Naive thymus-derived CD4-positive, alpha-beta T cell (primary cell): ENCODE results near the gene IL21R. TPM values are rescaled to one million over a fixed set of nuclear protein-coding genes. Genes with fewer than 3 reads are reported as not detected.

Experiments
- ATAC-seq: fragments of 150-1000 bp; cut with Tn5 transposase; 2 replicates; pipeline ENCODE4 v1.10.0; 2021; ENCODE audit warnings: mild to moderate bottlenecking, moderate library complexity
- CTCF ChIA-PET: fragments of 350-600 bp; sonication (Branson Sonifier 250); formaldehyde crosslinking; loops from one replicate; lab custom pipeline; 2021; ENCODE audit warnings: antibody characterized with exemption; lab: Charles Lee
- POLR2A ChIA-PET: fragments of 350-600 bp; sonication (Branson Sonifier 250); formaldehyde crosslinking; loops from one replicate; lab custom pipeline; 2021; ENCODE audit warnings: antibody characterized with exemption, inconsistent platforms; lab: Charles Lee
- DNase-seq, 9 donors: peaks; one replicate each; pipeline versions ENCODE4 v3.0.0 to v3.0.0-alpha.2; 2020 to 2022; ENCODE audit warnings: mixed read lengths in 1 of 9
- H3K27ac ChIP-seq: one replicate; pipeline ENCODE4 v1.7.0; 2013; ENCODE audit warnings: mild to moderate bottlenecking, low read depth, low read length, moderate library complexity
- H3K27me3 ChIP-seq, 2 donors: one replicate each; pipeline ENCODE4 v1.7.0; 2013; ENCODE audit warnings: low read length in 2 of 2, mild to moderate bottlenecking in 2 of 2, moderate library complexity in 2 of 2; ENCODE audit not compliant: control insufficient read depth in 2 of 2, insufficient read depth in 2 of 2
- H3K36me3 ChIP-seq, 3 experiments: 1 replicate in 2 of 3; 2 replicates in 1 of 3; pipeline ENCODE4 v1.7.0; 2013; ENCODE audit warnings: low read length in 3 of 3, mild to moderate bottlenecking in 3 of 3, moderate library complexity in 1 of 3; ENCODE audit not compliant: insufficient read depth in 3 of 3, control insufficient read depth in 2 of 3
- H3K4me1 ChIP-seq, 2 donors: one replicate each; pipeline ENCODE4 v1.7.0; 2013; ENCODE audit warnings: low read length in 2 of 2, mild to moderate bottlenecking in 2 of 2, moderate library complexity in 1 of 2; ENCODE audit not compliant: control insufficient read depth in 2 of 2, insufficient read depth in 2 of 2
- H3K4me3 ChIP-seq: 2 replicates; pipeline ENCODE4 v1.7.0; 2013; ENCODE audit warnings: mild to moderate bottlenecking, low read length
- H3K9me3 ChIP-seq, 3 experiments: 1 replicate in 2 of 3; 2 replicates in 1 of 3; pipeline ENCODE4 v1.7.0; 2013; ENCODE audit warnings: low read length in 3 of 3; ENCODE audit not compliant: control insufficient read depth in 2 of 3
- H3K27ac Mint-ChIP-seq, 9 donors: one replicate each; pipeline ENCODE4 v1.8.0; 2020 to 2022; ENCODE audit warnings: mixed read lengths in 9 of 9, mild to moderate bottlenecking in 8 of 9, moderate library complexity in 5 of 9, inconsistent platforms in 2 of 9
- H3K27me3 Mint-ChIP-seq, 5 donors: one replicate each; pipeline ENCODE4 v1.8.0; 2021 to 2022; ENCODE audit warnings: mixed read lengths in 5 of 5, mild to moderate bottlenecking in 1 of 5
- H3K36me3 Mint-ChIP-seq, 5 donors: one replicate each; pipeline ENCODE4 v1.8.0; 2020 to 2022; ENCODE audit warnings: mixed read lengths in 5 of 5, mild to moderate bottlenecking in 3 of 5, inconsistent platforms in 1 of 5
- H3K4me1 Mint-ChIP-seq, 7 donors: one replicate each; pipeline ENCODE4 v1.8.0; 2020 to 2022; ENCODE audit warnings: mixed read lengths in 7 of 7, mild to moderate bottlenecking in 3 of 7, inconsistent platforms in 1 of 7
- H3K4me3 Mint-ChIP-seq, 10 donors: one replicate each; pipeline ENCODE4 v1.8.0; 2020 to 2022; ENCODE audit warnings: mild to moderate bottlenecking in 10 of 10, mixed read lengths in 10 of 10, moderate library complexity in 6 of 10, inconsistent platforms in 2 of 10
- H3K9me3 Mint-ChIP-seq, 11 donors: one replicate each; pipeline ENCODE4 v1.8.0; 2020 to 2022; ENCODE audit warnings: mixed read lengths in 11 of 11, mild to moderate bottlenecking in 4 of 11, inconsistent platforms in 1 of 11, moderate library complexity in 1 of 11
- intact Hi-C, 2 donors: fragments of 100-400 bp; cut with micrococcal nuclease; formaldehyde crosslinking; loops; one replicate each; pipeline ENCODE4 v1.15.1; 2023
- polyA plus RNA-seq, 2 donors: library from polyadenylated mRNA; unstranded; fragments of 300-500 nt; fragmentation: Illumina TruSeq; gene quantifications; one replicate each; pipeline ENCODE4 v1.2.3, GENCODE V29; 2021
- total RNA-seq, 6 experiments: library from RNA in 5 of 6; stranded (reverse) in 5 of 6; gene quantifications; 1 replicate in 5 of 6; 2 replicates in 1 of 6; pipeline ENCODE4 v1.2.3 and lab custom pipeline; 2021 to 2026

IL21R gene
- total and polyA plus RNA-seq, 7 experiments from 2014 or later, result 24.6 to 52.1 (median 37.1) TPM

- no peaks in the 10 kb centered on the region for H3K9me3 ChIP-seq
- ChIA-PET POLR2A (interaction anchor here (0.6 to 8.6 kb wide), 18 partner anchors 10 to 166 kb away, joined by 3 to 63 read pairs (median 5); no protein-coding TSS in a partner anchor), CTCF (interaction anchor here (0.7 to 0.9 kb wide), 3 partner anchors 26 to 141 kb away, joined by 3 read pairs; no protein-coding TSS in a partner anchor)
- H3K9me3 Mint-ChIP-seq, result peaks cover 0 to 4% (median 0%) of the 10 kb centered on the region in 11 donors
- no peak overlapping the region for H3K27ac ChIP-seq
- DNase-seq, result no peak
- H3K27me3 ChIP-seq, result no peaks in the 10 kb centered on the region
- ATAC-seq, result no peak
- peaks cover 13 to 66% (median 60%) of the 10 kb centered on the region in 7 donors for H3K4me1 Mint-ChIP-seq
- intact Hi-C loops, result no loop called here
- peaks cover 28 to 34% of the 10 kb centered on the region in 2 donors for H3K4me1 ChIP-seq
- peak overlapping the region; percentile 47 to 99 (median 96) for H3K4me3 Mint-ChIP-seq
- H3K27ac Mint-ChIP-seq, result peak overlapping the region; percentile 45 to 98 (median 97)
- H3K27me3 Mint-ChIP-seq, result no peaks in the 10 kb centered on the region
- H3K36me3 Mint-ChIP-seq, result peaks cover 0 to 15% (median 3%) of the 10 kb centered on the region in 5 donors
- H3K4me3 ChIP-seq, result no peak overlapping the region
- H3K36me3 ChIP-seq, result peaks cover 0 to 6% (median 0%) of the 10 kb centered on the region in 3 experiments
These were observed 988 bp upstream of the IL21R start for GRCh38 chr16:27400751-27401620.

- Histone ChIP-seq H3K27me3 (no peaks in the 10 kb centered on the region), H3K36me3 (peaks cover 0 to 6% (median 0%) of the 10 kb centered on the region in 3 experiments), H3K27ac (peak overlapping the region; percentile 91), H3K4me3 (peak overlapping the region; percentile 88), H3K9me3 (no peaks in the 10 kb centered on the region), H3K4me1 (peaks cover 44 to 50% of the 10 kb centered on the region in 2 donors)
- H3K36me3 Mint-ChIP-seq, result peaks cover 0 to 23% (median 7%) of the 10 kb centered on the region in 5 donors
- intact Hi-C loops, result loop anchor here (1.0 to 2.0 kb wide), 12 partner anchors 11 to 199 kb away; partner anchors contain the start of gene KDM8 (in 1 of the 2)
- peaks cover 29 to 81% (median 76%) of the 10 kb centered on the region in 7 donors for H3K4me1 Mint-ChIP-seq
- H3K27ac Mint-ChIP-seq, result peak overlapping the region; percentile 89 to 99 (median 98)
- no peaks in the 10 kb centered on the region for H3K27me3 Mint-ChIP-seq
- H3K4me3 Mint-ChIP-seq, result peak overlapping the region; percentile 76 to 99 (median 98)
- ATAC-seq (no peak), DNase-seq (peak in 1 of 9 donors; percentile 31)
- POLR2A ChIA-PET, result interaction anchor here (0.9 to 8.6 kb wide), 15 partner anchors 8 to 231 kb away, joined by 3 to 63 read pairs (median 7); no protein-coding TSS in a partner anchor
- CTCF ChIA-PET, result interaction anchor here (0.8 to 0.9 kb wide), 3 partner anchors 11 to 257 kb away, joined by 3 to 5 read pairs (median 3); no protein-coding TSS in a partner anchor
- peaks cover 0 to 3% (median 0%) of the 10 kb centered on the region in 11 donors for H3K9me3 Mint-ChIP-seq
These were observed 592 bp downstream of the IL21R start for GRCh38 chr16:27402569-27402963.

GRCh38 chr16:27402964-27403600 is 1.1 kb downstream of the IL21R start:
- ATAC-seq (no peak), DNase-seq (peak in 4 of 9 donors; percentile 26 to 54 (median 42))
- H3K4me3 Mint-ChIP-seq, result peak overlapping the region; percentile 76 to 99 (median 98)
- intact Hi-C loops, result loop anchor here (1.0 to 2.0 kb wide), 13 partner anchors 10 to 200 kb away; partner anchors contain the start of genes KATNIP (in 1 of the 2) and KDM8 (in 1 of the 2)
- Histone ChIP-seq H3K9me3 (no peaks in the 10 kb centered on the region), H3K27ac (peak overlapping the region; percentile 91), H3K36me3 (peaks cover 0 to 6% (median 0%) of the 10 kb centered on the region in 3 experiments), H3K4me1 (peaks cover 48 to 55% of the 10 kb centered on the region in 2 donors), H3K27me3 (no peaks in the 10 kb centered on the region), H3K4me3 (peak overlapping the region; percentile 88)
- H3K4me1 Mint-ChIP-seq, result peaks cover 34 to 87% (median 81%) of the 10 kb centered on the region in 7 donors
- ChIA-PET CTCF (interaction anchor here (1.2 kb wide), 1 partner anchor 29 kb away, joined by 3 read pairs; no protein-coding TSS in a partner anchor), POLR2A (interaction anchor here (0.6 to 8.6 kb wide), 17 partner anchors 8 to 231 kb away, joined by 3 to 63 read pairs (median 7); no protein-coding TSS in a partner anchor)
- H3K36me3 Mint-ChIP-seq, result peaks cover 0 to 26% (median 10%) of the 10 kb centered on the region in 5 donors
- H3K27me3 Mint-ChIP-seq, result no peaks in the 10 kb centered on the region
- peaks cover 0 to 3% (median 0%) of the 10 kb centered on the region in 11 donors for H3K9me3 Mint-ChIP-seq
- peak overlapping the region; percentile 89 to 99 (median 98) for H3K27ac Mint-ChIP-seq

GRCh38 chr16:27403601-27403992 is 1.6 kb downstream of the IL21R start:
- ChIA-PET CTCF (interaction anchor here (0.9 to 1.2 kb wide), 3 partner anchors 29 to 32 kb away, joined by 3 to 4 read pairs (median 3); no protein-coding TSS in a partner anchor), POLR2A (interaction anchor here (0.6 to 8.6 kb wide), 10 partner anchors 13 to 232 kb away, joined by 3 to 63 read pairs (median 8); no protein-coding TSS in a partner anchor)
- Mint-ChIP-seq H3K4me3 (peak overlapping the region; percentile 76 to 99 (median 98)), H3K27ac (peak overlapping the region; percentile 89 to 99 (median 98)), H3K4me1 (peaks cover 40 to 90% (median 85%) of the 10 kb centered on the region in 7 donors), H3K9me3 (peaks cover 0 to 3% (median 0%) of the 10 kb centered on the region in 11 donors), H3K27me3 (no peaks in the 10 kb centered on the region), H3K36me3 (peaks cover 0 to 29% (median 13%) of the 10 kb centered on the region in 5 donors)
- H3K36me3 ChIP-seq, result peaks cover 0 to 6% (median 0%) of the 10 kb centered on the region in 3 experiments
- intact Hi-C loops, result loop anchor here (1.0 to 2.0 kb wide), 6 partner anchors 29 to 169 kb away; partner anchors contain the start of gene KATNIP (in 1 of the 2)
- no peaks in the 10 kb centered on the region for H3K9me3 ChIP-seq
- H3K27ac ChIP-seq, result peak overlapping the region; percentile 91
- peak overlapping the region; percentile 88 for H3K4me3 ChIP-seq
- no peaks in the 10 kb centered on the region for H3K27me3 ChIP-seq
- DNase-seq (no peak), ATAC-seq (no peak)
- peaks cover 53 to 60% of the 10 kb centered on the region in 2 donors for H3K4me1 ChIP-seq

- Mint-ChIP-seq H3K4me3 (peak overlapping the region; percentile 76 to 99 (median 98)), H3K36me3 (peaks cover 0 to 32% (median 13%) of the 10 kb centered on the region in 5 donors), H3K27me3 (no peaks in the 10 kb centered on the region), H3K27ac (peak overlapping the region; percentile 89 to 99 (median 98)), H3K4me1 (peaks cover 43 to 91% (median 85%) of the 10 kb centered on the region in 7 donors), H3K9me3 (peaks cover 0 to 3% (median 0%) of the 10 kb centered on the region in 11 donors)
- Histone ChIP-seq H3K36me3 (peaks cover 0 to 6% (median 0%) of the 10 kb centered on the region in 3 experiments), H3K4me3 (peak overlapping the region; percentile 88), H3K9me3 (no peaks in the 10 kb centered on the region), H3K27ac (peak overlapping the region; percentile 91), H3K4me1 (peaks cover 56 to 64% of the 10 kb centered on the region in 2 donors), H3K27me3 (no peaks in the 10 kb centered on the region)
- DNase-seq, result peak in 3 of 9 donors; percentile 20 to 25 (median 22)
- no peak for ATAC-seq
- ChIA-PET CTCF (interaction anchor here (0.7 to 1.3 kb wide), 5 partner anchors 28 to 55 kb away, joined by 3 to 6 read pairs (median 3); no protein-coding TSS in a partner anchor), POLR2A (interaction anchor here (0.6 to 8.6 kb wide), 10 partner anchors 13 to 169 kb away, joined by 3 to 63 read pairs (median 9); no protein-coding TSS in a partner anchor)
- intact Hi-C loops, result no loop called here
These were observed 2.3 kb downstream of the IL21R start for GRCh38 chr16:27404163-27404823.
